ENCODE data around the gene CMC1.

The CMC1 gene

GRCh38 chr3:28308196-28308595 is 66.8 kb downstream of the CMC1 start:
- DNase-seq = no peak

GRCh38 chr3:28315711-28316110 is 74.3 kb downstream of the CMC1 start:
- DNase-seq = no peak

- no peak for DNase-seq
Measured at GRCh38 chr3:28316226-28316625, 74.8 kb downstream of the CMC1 start.

- no peak for DNase-seq
Measured at GRCh38 chr3:28317438-28318022, 76.1 kb downstream of the CMC1 start.

- DNase-seq = no peak
Measured at GRCh38 chr3:28320981-28321380, 79.6 kb downstream of the CMC1 start.

- no peak for DNase-seq
Measured at GRCh38 chr3:28322464-28322863, 81.0 kb downstream of the CMC1 start.

- DNase-seq = no peak
Measured at GRCh38 chr3:28326458-28326926, 85.1 kb downstream of the CMC1 start.

GRCh38 chr3:28328188-28329151 is 87.1 kb downstream of the CMC1 start:
- no peak for DNase-seq

GRCh38 chr3:28334552-28334951 is 93.1 kb downstream of the CMC1 start:
- no peak for DNase-seq

GRCh38 chr3:28335246-28335645 is 93.8 kb downstream of the CMC1 start:
- DNase-seq = no peak

- DNase-seq = no peak
Measured at GRCh38 chr3:28337230-28337629, 95.8 kb downstream of the CMC1 start.

- no peak for DNase-seq
Measured at GRCh38 chr3:28343144-28343543, 101.7 kb downstream of the CMC1 start.

GRCh38 chr3:28345690-28346089 is 104.3 kb downstream of the CMC1 start:
- DNase-seq = no peak

GRCh38 chr3:28347374-28348264 is 106.2 kb downstream of the CMC1 start:
- DNase-seq = no peak

GRCh38 chr3:28348265-28348628 is 106.8 kb downstream of the CMC1 start:
- no peak for DNase-seq

GRCh38 chr3:28348629-28349468 is 107.4 kb downstream of the CMC1 start, which contains the start of the genes AZI2 and ZCWPW2:
TSS of gene AZI2 (minus strand) at chr3:28348824. CDS start at chr3:28340617, 8,207 bp downstream.
TSS of gene ZCWPW2 (plus strand) at chr3:28348721. CDS start at chr3:28413069, 64,348 bp downstream.
- DNase-seq = peak; percentile 22

GRCh38 chr3:28349469-28350000 is 108.1 kb downstream of the CMC1 start:
- DNase-seq = no peak

Data from NCI-H1436 treated with DMSO at 0.1 percent for 48 hours (cell line).